Heart right ventricle (tissue), 16 donors: ENCODE measurements around the gene TCERG1L. TPM values are rescaled to one million over a fixed set of nuclear protein-coding genes. Genes with fewer than 3 reads are reported as not detected.

Experiments used
- ATAC-seq, 8 donors: fragments of 200-7000 bp; cut with Tn5 transposase; one replicate each; pipeline ENCODE4 v1.9.1; 2020; ENCODE audit warnings: mild to moderate bottlenecking in 8 of 8, moderate library complexity in 8 of 8, moderate number of reproducible peaks in 1 of 8
- DNase-seq, 2 donors: peaks; one replicate each; pipeline ENCODE4 v3.0.0-alpha.2; 2020
- H3K27ac ChIP-seq, 10 donors: fragments of 200-600 bp; sonication (generic) in 2 of 10; one replicate each; pipeline versions ENCODE4 v1.5.0 to v1.8.0; 2020 to 2022; ENCODE audit warnings: mild to moderate bottlenecking in 3 of 10
- H3K27me3 ChIP-seq, 7 donors: fragments of 200-600 bp; one replicate each; pipeline ENCODE4 v1.8.0; 2021 to 2022; ENCODE audit warnings: mild to moderate bottlenecking in 2 of 7
- H3K36me3 ChIP-seq, 9 donors: fragments of 200-600 bp; sonication (generic) in 1 of 9; one replicate each; pipeline versions ENCODE4 v1.5.0 to v1.8.0; 2020 to 2022; ENCODE audit warnings: mild to moderate bottlenecking in 2 of 9
- H3K4me1 ChIP-seq, 9 donors: fragments of 200-600 bp; sonication (generic) in 1 of 9; one replicate each; pipeline versions ENCODE4 v1.5.0 to v1.8.0; 2020 to 2022; ENCODE audit warnings: mild to moderate bottlenecking in 4 of 9
- H3K4me3 ChIP-seq, 10 donors: fragments of 200-600 bp; sonication (generic) in 2 of 10; one replicate each; pipeline versions ENCODE4 v1.5.0 to v1.8.0; 2020 to 2022; ENCODE audit warnings: mild to moderate bottlenecking in 7 of 10, moderate library complexity in 2 of 10
- H3K9me3 ChIP-seq, 11 donors: fragments of 200-600 bp in 10 of 11; sonication (generic) in 2 of 11; one replicate each; pipeline versions ENCODE4 v1.5.0 to v1.8.0; 2013 to 2022; ENCODE audit warnings: mild to moderate bottlenecking in 2 of 11, control low read depth in 1 of 11, moderate library complexity in 1 of 11
- CTCF ChIP-seq, 9 donors: fragments of 200-600 bp; sonication (generic) in 2 of 9; IDR thresholded peaks; one replicate each; pipeline versions ENCODE4 v1.5.0 to v1.8.0; 2021 to 2022; ENCODE audit warnings: antibody characterized with exemption in 9 of 9, mild to moderate bottlenecking in 5 of 9, moderate library complexity in 1 of 9
- WGBS, 2 donors: extraction: QIAGEN DNeasy Blood & Tissue Kit; methylation state at CpG; one replicate each; pipeline ENCODE4 v1.1.7; 2013; ENCODE audit warnings: inconsistent platforms in 1 of 2; 5-methylcytosine and 5-hydroxymethylcytosine counted together
- intact Hi-C, 10 donors: fragments of 100-400 bp; cut with DNase I; formaldehyde crosslinking; loops; one replicate each; pipeline versions ENCODE4 v1.11.1 to v1.14.2; 2022
- polyA plus RNA-seq, 2 donors: library from polyadenylated mRNA; stranded (reverse); fragments of 200-250 nt; gene quantifications; one replicate each; pipeline ENCODE4 v1.2.3, GENCODE V29; 2013
- total RNA-seq, 10 donors: library from RNA; stranded (reverse); fragmentation: NEBNext Ultra II Directional in 3 of 10; extraction: Animal tissue kit (Norgen Biotek cat#: 25700) in 3 of 10; gene quantifications; one replicate each; pipeline versions ENCODE4 v1.2.1 to v1.2.4, GENCODE V29; 2021 to 2023
- donor health status: Arrhythmogenic right ventricular cardiomyopathy.
- donor health status: ischemic (EF 13 %, LVEDD 7.1; RV severe dilation, severe dysfunction).
- donor health status: healthy with polysubstance abuse.
- donor health status: DM: no; HTN: yes; CAD: no.
- donor health status: DM: no; HTN: no; CAD: no.
- donor health status: ischemic (EF 25% LVEDD 6.9; RV normal size, moderate dysfunction).
- donor health status: ischemic (EF 25% LVEDD 5.7; RV mildly dilated, moderate dysfunction).
- donor health status: healthy.
- donor health status: DM: yes; HTN: yes; CAD: no.
- donor health status: Ischemic cardiomyopathy.
- donor health status: ischemic (EF 35%, LVEDD 5.7; RV mildly dilated, moderate dysfunction).
- donor health status: nonischemic (EF 11% LVEDD 7.7; RV severe dilation, severe dysfunction).
- donor health status: DM: yes; HTN: yes; CAD: no.
- donor health status: PGD.
- donor health status: ischemic (EF 29% LVEDD 5.4; RV normal size, mild dysfunction).
- donor health status: nonischemic (EF 23%, LVEDD 6.1; RV moderate dilation, normal function).

TCERG1L gene
- total and polyA plus RNA-seq, 12 donors, result 0.09 TPM; not detected in 10

- intact Hi-C loops, result no loop called here
- ATAC-seq, result no peak
- Histone ChIP-seq H3K4me3 (no peak overlapping the region), H3K27me3 (peaks cover 0 to 42% (median 28%) of the 10 kb centered on the region in 7 donors), H3K36me3 (no peaks in the 10 kb centered on the region), H3K9me3 (peaks cover 0 to 27% (median 0%) of the 10 kb centered on the region in 11 donors), H3K4me1 (no peaks in the 10 kb centered on the region), H3K27ac (no peak overlapping the region)
- TF ChIP-seq CTCF (IDR thresholded peaks at IDR 0.05), result no peak
- no peak for DNase-seq
- 73 to 76% methylated on average over 10 of the region's 10 CpGs for WGBS, 2 donors
Observed at GRCh38 chr10:131149586-131149985, 161.9 kb downstream of the TCERG1L start.

- no peak for TF ChIP-seq CTCF (IDR thresholded peaks at IDR 0.05)
- Histone ChIP-seq H3K4me3 (no peak overlapping the region), H3K4me1 (no peaks in the 10 kb centered on the region), H3K9me3 (peaks cover 0 to 27% (median 0%) of the 10 kb centered on the region in 11 donors), H3K27ac (no peak overlapping the region), H3K36me3 (no peaks in the 10 kb centered on the region), H3K27me3 (peaks cover 0 to 39% (median 30%) of the 10 kb centered on the region in 7 donors)
- intact Hi-C loops, result no loop called here
- ATAC-seq (no peak), DNase-seq (no peak)
- 69 to 92% methylated on average over 3 of the region's 3 CpGs for WGBS, 2 donors
Observed at GRCh38 chr10:131149111-131149510, 162.4 kb downstream of the TCERG1L start.

GRCh38 chr10:131148270-131148669, 163.3 kb downstream of the TCERG1L start:
- no peaks in the 10 kb centered on the region for H3K36me3 ChIP-seq
- intact Hi-C loops, result no loop called here
- DNase-seq, result no peak
- no peak for ATAC-seq
- TF ChIP-seq CTCF (IDR thresholded peaks at IDR 0.05), result no peak
- WGBS, 2 donors, result 87 to 93% methylated on average over 3 of the region's 3 CpGs
- peaks cover 0 to 38% (median 34%) of the 10 kb centered on the region in 7 donors for H3K27me3 ChIP-seq
- H3K9me3 ChIP-seq, result peaks cover 0 to 25% (median 0%) of the 10 kb centered on the region in 11 donors
- no peak overlapping the region for H3K4me3 ChIP-seq
- H3K27ac ChIP-seq, result no peak overlapping the region
- H3K4me1 ChIP-seq, result no peaks in the 10 kb centered on the region

- H3K27ac ChIP-seq, result no peak overlapping the region
- peaks cover 0 to 17% (median 0%) of the 10 kb centered on the region in 11 donors for H3K9me3 ChIP-seq
- ATAC-seq (no peak), DNase-seq (no peak)
- peaks cover 0 to 47% (median 42%) of the 10 kb centered on the region in 7 donors for H3K27me3 ChIP-seq
- no peak overlapping the region for H3K4me3 ChIP-seq
- intact Hi-C loops, result no loop called here
- no peaks in the 10 kb centered on the region for H3K36me3 ChIP-seq
- WGBS, 2 donors, result 71 to 73% methylated on average over 27 of the region's 27 CpGs
- TF ChIP-seq CTCF (IDR thresholded peaks at IDR 0.05), result no peak
- no peaks in the 10 kb centered on the region for H3K4me1 ChIP-seq
Observed at GRCh38 chr10:131147301-131147975, 164.1 kb downstream of the TCERG1L start.
